ENCODE data around the gene PTPRT. TPM values are rescaled to one million over a fixed set of nuclear protein-coding genes. Genes with fewer than 3 reads are reported as not detected.
"Not testable (repeated sequence)": the region's sequence is repeated elsewhere in the genome, so short reads cannot be mapped to it uniquely, and the experiment has no call there.

The PTPRT gene
- total and polyA plus RNA-seq, 2 of the 13 experiments (the other 11 are each of a cell fraction or from before 2014, with no cell fraction given) = under 0.01 to 0.09 TPM

GRCh38 chr20:42915081-42915480, 274.6 kb downstream of the PTPRT start (continued):
- TF ChIP-seq ZNF850 (CRISPR knock-in tag; conservative IDR thresholded peaks at IDR 0.05) = no peak
- no peak for TF ChIP-seq ZNF136 (CRISPR knock-in tag; IDR thresholded peaks at IDR 0.05; ENCODE audit: low read depth)
- no peak for TF ChIP-seq MATR3 (CRISPR knock-in tag; IDR thresholded peaks at IDR 0.05)
- TF ChIP-seq ZSCAN31 (CRISPR knock-in tag; IDR thresholded peaks at IDR 0.05; ENCODE audit: low read depth) = no peak

GRCh38 chr20:42914302-42914701, 275.4 kb downstream of the PTPRT start:
- no peaks in the 10 kb centered on the region for H3K27me3 ChIP-seq (ENCODE audit: control insufficient read depth in 1 of 2, insufficient read depth in 2 of 2, low read length in 2 of 2)
- no peak overlapping the region for H3K9ac ChIP-seq (ENCODE audit: insufficient read depth, low read depth, low read length)
- 15% methylated on average over 5 of the region's 5 CpGs for WGBS (ENCODE audit: low lambda C conversion rate)
- DNase-seq (ENCODE audit: low spot score) (no peak), ATAC-seq (no peak), FAIRE-seq (no peak)
- no peaks in the 10 kb centered on the region for H3K4me1 ChIP-seq (ENCODE audit: insufficient read depth, low read length)
- no peak overlapping the region for H3K27ac ChIP-seq (ENCODE audit: extremely low read length, insufficient read depth, low read length)
- in situ Hi-C loops (cut with HindIII; ENCODE audit: extremely low pct_ligation_motif_present, low pct_unique_long_range_greater_than_20kb) = no loop called here
- no peaks in the 10 kb centered on the region for H4K20me1 ChIP-seq (ENCODE audit: insufficient read depth, low read length)
- no peaks in the 10 kb centered on the region for H3K79me2 ChIP-seq (ENCODE audit: insufficient read depth, low read length)
- no peaks in the 10 kb centered on the region for H3K36me3 ChIP-seq (replicated peaks in 1 of 2; ENCODE audit: control insufficient read depth in 1 of 2, insufficient read depth in 2 of 2, low read length in 2 of 2)
- H3K4me2 ChIP-seq (ENCODE audit: low read depth, low read length) = no peak overlapping the region
- H3K9me3 ChIP-seq (ENCODE audit: low read length) = no peaks in the 10 kb centered on the region
- H2AFZ ChIP-seq (ENCODE audit: low read length) = no peak overlapping the region
- POLR2A ChIA-PET = no interaction called here
- TF ChIP-seq E2F5 (CRISPR knock-in tag; conservative IDR thresholded peaks at IDR 0.05) (no peak), MAFK (conservative IDR thresholded peaks at IDR 0.05 in 1 of 2, IDR thresholded peaks at IDR 0.05 in 1 of 2; ENCODE audit: low read length in 2 of 2) (peak; percentile 55 to 72), MAFF (IDR thresholded peaks at IDR 0.05; ENCODE audit: low read depth, low read length) (peak; percentile 30; the same call in 1 of the 2 replicates)
- intact Hi-C loops (cut with micrococcal nuclease; ENCODE audit: unreplicated experiment) = no loop called here
- BruUV-seq (replicated peaks) = no TSS peak
- H3K4me3 ChIP-seq (replicated peaks in 1 of 3; ENCODE audit: insufficient read depth in 1 of 3, low read depth in 2 of 3, low read length in 3 of 3) = no peak overlapping the region
- CTCF ChIA-PET (ENCODE audit: low intra/inter-chr PET ratio, low total read pairs) = no interaction called here

GRCh38 chr20:42910808-42911207, 278.9 kb downstream of the PTPRT start:
- H3K9ac ChIP-seq (ENCODE audit: insufficient read depth, low read depth, low read length); CTCF ChIA-PET (ENCODE audit: low intra/inter-chr PET ratio, low total read pairs); ATAC-seq; H2AFZ ChIP-seq (ENCODE audit: low read length); H3K4me1 ChIP-seq (ENCODE audit: insufficient read depth, low read length); H3K36me3 ChIP-seq (replicated peaks in 1 of 2; ENCODE audit: control insufficient read depth in 1 of 2, insufficient read depth in 2 of 2, low read length in 2 of 2); H3K27ac ChIP-seq (ENCODE audit: extremely low read length, insufficient read depth, low read length); BruUV-seq (replicated peaks); in situ Hi-C loops (cut with HindIII; ENCODE audit: extremely low pct_ligation_motif_present, low pct_unique_long_range_greater_than_20kb); H4K20me1 ChIP-seq (ENCODE audit: insufficient read depth, low read length); FAIRE-seq; intact Hi-C loops (cut with micrococcal nuclease; ENCODE audit: unreplicated experiment); H3K4me3 ChIP-seq (replicated peaks in 1 of 3; ENCODE audit: insufficient read depth in 1 of 3, low read depth in 2 of 3, low read length in 3 of 3); POLR2A ChIA-PET; DNase-seq (ENCODE audit: low spot score); H3K4me2 ChIP-seq (ENCODE audit: low read depth, low read length); H3K79me2 ChIP-seq (ENCODE audit: insufficient read depth, low read length); H3K9me3 ChIP-seq (ENCODE audit: low read length); H3K27me3 ChIP-seq (ENCODE audit: control insufficient read depth in 1 of 2, insufficient read depth in 2 of 2, low read length in 2 of 2): not testable (repeated sequence)
- WGBS (ENCODE audit: low lambda C conversion rate) = 0% methylated on average over 2 of the region's 2 CpGs
